ENCODE data around the gene SLC4A4.

The SLC4A4 gene

GRCh38 chr4:71595576-71596108, 256.8 kb downstream of the SLC4A4 start:
- DNase-seq (ENCODE audit: low read depth, low spot score) = no peak

- no peak for DNase-seq (ENCODE audit: low read depth, low spot score)
These were observed 260.8 kb downstream of the SLC4A4 start for GRCh38 chr4:71599578-71599977.

- no peak for DNase-seq (ENCODE audit: low read depth, low spot score)
These were observed 263.6 kb downstream of the SLC4A4 start for GRCh38 chr4:71602289-71602900.

- no peak for DNase-seq (ENCODE audit: low read depth, low spot score)
These were observed 266.0 kb downstream of the SLC4A4 start for GRCh38 chr4:71604785-71605184.

- no peak for DNase-seq (ENCODE audit: low read depth, low spot score)
These were observed 268.3 kb downstream of the SLC4A4 start for GRCh38 chr4:71607109-71607508.

- no peak for DNase-seq (ENCODE audit: low read depth, low spot score)
These were observed 269.2 kb downstream of the SLC4A4 start for GRCh38 chr4:71607780-71608677.

- no peak for DNase-seq (ENCODE audit: low read depth, low spot score)
These were observed 269.9 kb downstream of the SLC4A4 start for GRCh38 chr4:71608678-71609071.

- DNase-seq (ENCODE audit: low read depth, low spot score) = no peak
These were observed 270.3 kb downstream of the SLC4A4 start for GRCh38 chr4:71609167-71609566.

GRCh38 chr4:71609651-71610050, 270.8 kb downstream of the SLC4A4 start:
- DNase-seq (ENCODE audit: low read depth, low spot score) = no peak

- DNase-seq (ENCODE audit: low read depth, low spot score) = no peak
These were observed 275.8 kb downstream of the SLC4A4 start for GRCh38 chr4:71614621-71615020.

GRCh38 chr4:71616168-71616811, 277.5 kb downstream of the SLC4A4 start:
- no peak for DNase-seq (ENCODE audit: low read depth, low spot score)

Data from smooth muscle cell of the brain vasculature (primary cell).